ENCODE results near the gene TNXB.

Gene TNXB

GRCh38 chr6:32097364-32097763, 11.8 kb downstream of the TNXB start:
- peaks cover 59% of the 10 kb centered on the region for H3K27me3 Mint-ChIP-seq
- no peak overlapping the region for H3K4me3 Mint-ChIP-seq
- no peak overlapping the region for H3K27ac Mint-ChIP-seq (ENCODE audit: low read depth)
- H3K4me1 Mint-ChIP-seq: no peaks in the 10 kb centered on the region
- no peaks in the 10 kb centered on the region for H3K9me3 Mint-ChIP-seq
- H3K36me3 Mint-ChIP-seq (ENCODE audit: insufficient read depth): peaks cover 4% of the 10 kb centered on the region
- ATAC-seq (replicated peaks; ENCODE audit: extremely low read depth, poor library complexity, severe bottlenecking): no peak
- no peak for DNase-seq (ENCODE audit: low spot score in 2 of 2)

DNA sequence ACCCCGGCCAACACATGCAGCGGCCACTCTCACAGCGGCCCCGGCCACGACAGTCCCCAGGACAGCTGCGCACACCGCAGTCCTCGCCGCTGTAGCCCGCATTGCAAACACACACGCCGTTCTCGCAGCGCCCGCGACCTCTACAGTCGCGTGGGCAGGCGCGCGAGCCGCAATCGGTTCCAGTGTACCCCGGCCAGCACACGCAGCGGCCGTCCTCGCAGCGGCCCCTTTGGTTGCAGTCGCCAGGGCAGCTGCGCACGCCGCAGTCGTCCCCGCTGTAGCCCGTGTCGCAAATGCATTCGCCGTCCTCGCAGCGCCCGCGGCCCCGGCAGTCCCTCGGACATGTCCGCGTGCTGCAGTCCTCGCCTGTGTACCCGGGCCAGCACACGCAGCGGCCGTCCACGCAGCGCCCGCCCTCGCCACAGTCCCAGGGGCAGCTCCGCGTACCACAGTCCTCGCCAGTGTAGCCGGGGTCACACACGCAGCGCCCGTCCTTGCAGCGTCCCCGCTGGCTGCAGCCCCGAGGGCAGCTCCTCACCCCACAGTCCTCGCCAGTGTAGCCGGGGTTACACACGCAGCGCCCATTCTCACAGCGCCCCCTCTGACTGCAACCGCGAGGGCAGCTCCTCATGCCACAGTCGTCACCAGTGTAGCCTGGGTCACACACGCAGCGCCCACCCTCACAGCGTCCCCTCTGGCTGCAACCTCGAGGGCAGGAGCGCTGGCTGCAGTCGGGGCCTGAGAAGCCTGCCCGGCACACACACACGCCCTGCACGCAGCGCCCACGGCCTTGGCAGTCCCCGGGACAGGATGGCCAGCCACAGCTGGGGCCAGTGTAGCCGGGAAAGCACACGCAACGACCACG, 12.5 kb downstream of the TNXB start:
- Mint-ChIP-seq H3K27me3 (peaks cover 59% of the 10 kb centered on the region), H3K4me1 (no peaks in the 10 kb centered on the region), H3K36me3 (ENCODE audit: insufficient read depth) (peaks cover 4% of the 10 kb centered on the region), H3K9me3 (no peaks in the 10 kb centered on the region), H3K4me3 (peak overlapping the region; percentile 7), H3K27ac (ENCODE audit: low read depth) (no peak overlapping the region)
- DNase-seq (ENCODE audit: low spot score in 2 of 2) (no peak), ATAC-seq (replicated peaks; ENCODE audit: extremely low read depth, poor library complexity, severe bottlenecking) (no peak)

GRCh38 chr6:32096087-32096393, 13.1 kb downstream of the TNXB start:
- no peak for ATAC-seq (replicated peaks; ENCODE audit: extremely low read depth, poor library complexity, severe bottlenecking)

DNA sequence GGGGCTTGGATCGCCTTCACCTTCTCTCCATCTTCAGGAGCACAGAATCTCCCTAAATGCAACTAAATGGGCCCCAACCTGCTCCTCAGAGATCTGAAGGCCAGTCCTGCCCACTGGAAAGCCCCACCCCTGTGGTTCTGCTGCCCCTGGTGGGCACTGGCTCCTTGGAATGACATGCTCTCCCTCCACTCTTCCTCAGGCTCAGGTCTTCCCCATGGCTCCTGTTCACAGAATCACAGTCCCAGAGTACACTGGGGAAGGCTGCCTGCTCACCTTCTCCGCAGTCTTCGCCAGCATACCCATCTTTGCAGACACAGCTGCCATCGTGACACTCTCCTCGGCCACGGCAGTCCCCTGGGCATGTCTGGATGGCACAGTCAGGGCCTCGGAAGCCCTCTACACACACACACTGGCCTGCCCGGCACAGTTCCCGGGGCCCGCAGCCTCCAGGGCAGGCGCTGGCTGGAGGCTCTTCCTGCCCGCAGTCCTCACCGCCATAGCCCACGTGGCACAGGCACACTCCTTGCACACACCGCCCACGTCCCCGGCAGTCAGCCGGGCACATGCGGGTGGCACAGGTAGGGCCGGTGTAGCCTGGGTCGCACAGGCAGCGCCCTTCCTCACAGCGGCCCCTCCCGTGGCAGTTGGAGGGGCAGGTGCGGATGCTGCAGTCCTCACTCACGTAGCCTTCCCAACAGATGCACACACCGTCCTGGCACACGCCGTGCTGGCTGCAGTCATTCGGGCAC, 13.6 kb downstream of the TNXB start:
- Mint-ChIP-seq H3K4me1 (no peaks in the 10 kb centered on the region), H3K36me3 (ENCODE audit: insufficient read depth) (peaks cover 4% of the 10 kb centered on the region), H3K27ac (ENCODE audit: low read depth) (no peak overlapping the region), H3K9me3 (no peaks in the 10 kb centered on the region), H3K27me3 (peaks cover 57% of the 10 kb centered on the region), H3K4me3 (peak overlapping the region; percentile 7)
- DNase-seq (ENCODE audit: low spot score in 2 of 2): no peak
- ATAC-seq (replicated peaks; ENCODE audit: extremely low read depth, poor library complexity, severe bottlenecking): no peak

More at GRCh38 chr6:32096087-32096393, 13.1 kb downstream of the TNXB start:
- Mint-ChIP-seq H3K4me3 (peak overlapping the region; percentile 7), H3K9me3 (no peaks in the 10 kb centered on the region), H3K27ac (ENCODE audit: low read depth) (no peak overlapping the region), H3K4me1 (no peaks in the 10 kb centered on the region), H3K36me3 (ENCODE audit: insufficient read depth) (peaks cover 4% of the 10 kb centered on the region), H3K27me3 (peaks cover 59% of the 10 kb centered on the region)
- no peak for DNase-seq (ENCODE audit: low spot score in 2 of 2)

DNA sequence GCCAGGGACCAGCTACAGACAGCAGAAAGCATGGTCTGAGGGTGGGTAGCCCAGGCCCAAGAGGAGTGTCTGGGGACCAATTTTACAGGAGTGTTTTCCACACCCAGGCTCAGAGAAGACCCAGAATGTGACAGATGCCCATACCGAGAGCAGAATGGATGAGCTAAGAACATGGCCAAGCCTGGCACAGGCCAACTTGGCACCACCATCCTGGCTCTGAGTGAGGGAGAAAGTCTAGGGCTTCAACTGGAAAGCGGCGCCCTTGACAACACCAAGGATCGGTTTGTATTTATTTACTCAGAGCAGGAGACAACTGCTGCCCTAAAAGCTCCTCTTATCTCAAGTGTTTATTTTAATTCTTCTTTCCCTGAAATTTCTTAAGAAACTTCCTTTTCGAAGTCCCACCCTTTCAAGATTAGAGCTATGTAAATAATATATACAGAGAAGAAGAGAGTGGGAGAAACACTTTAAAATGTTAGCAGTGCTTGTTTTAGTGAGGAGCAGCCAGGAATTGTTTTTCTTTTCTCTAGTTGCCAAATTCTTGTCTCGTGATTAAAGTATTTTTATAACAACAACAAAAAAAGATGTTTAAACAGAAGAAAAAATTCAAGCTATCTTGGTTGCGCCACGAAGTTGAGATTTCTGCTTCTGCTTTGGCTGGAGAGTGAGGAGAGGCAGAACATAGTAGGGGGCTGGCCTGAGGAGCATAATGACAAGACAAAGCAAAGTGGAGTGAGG, 16.2 kb downstream of the TNXB start:
- Mint-ChIP-seq H3K4me1 (no peaks in the 10 kb centered on the region), H3K27ac (ENCODE audit: low read depth) (peak overlapping the region; percentile 16), H3K9me3 (no peaks in the 10 kb centered on the region), H3K4me3 (no peak overlapping the region), H3K36me3 (ENCODE audit: insufficient read depth) (peaks cover 4% of the 10 kb centered on the region), H3K27me3 (peaks cover 31% of the 10 kb centered on the region)
- no peak for DNase-seq (ENCODE audit: low spot score in 2 of 2)
- no peak for ATAC-seq (replicated peaks; ENCODE audit: extremely low read depth, poor library complexity, severe bottlenecking)

- DNase-seq (ENCODE audit: low spot score in 2 of 2) (no peak), ATAC-seq (replicated peaks; ENCODE audit: extremely low read depth, poor library complexity, severe bottlenecking) (no peak)
- H3K4me1 Mint-ChIP-seq: peaks cover 6% of the 10 kb centered on the region
- peak overlapping the region; percentile 16 for H3K27ac Mint-ChIP-seq (ENCODE audit: low read depth)
- peaks cover 1% of the 10 kb centered on the region for H3K36me3 Mint-ChIP-seq (ENCODE audit: insufficient read depth)
- H3K4me3 Mint-ChIP-seq: peak overlapping the region; percentile 16
- H3K27me3 Mint-ChIP-seq: peaks cover 28% of the 10 kb centered on the region
- no peaks in the 10 kb centered on the region for H3K9me3 Mint-ChIP-seq
These were observed 19.9 kb downstream of the TNXB start for GRCh38 chr6:32089082-32089828.

DNA sequence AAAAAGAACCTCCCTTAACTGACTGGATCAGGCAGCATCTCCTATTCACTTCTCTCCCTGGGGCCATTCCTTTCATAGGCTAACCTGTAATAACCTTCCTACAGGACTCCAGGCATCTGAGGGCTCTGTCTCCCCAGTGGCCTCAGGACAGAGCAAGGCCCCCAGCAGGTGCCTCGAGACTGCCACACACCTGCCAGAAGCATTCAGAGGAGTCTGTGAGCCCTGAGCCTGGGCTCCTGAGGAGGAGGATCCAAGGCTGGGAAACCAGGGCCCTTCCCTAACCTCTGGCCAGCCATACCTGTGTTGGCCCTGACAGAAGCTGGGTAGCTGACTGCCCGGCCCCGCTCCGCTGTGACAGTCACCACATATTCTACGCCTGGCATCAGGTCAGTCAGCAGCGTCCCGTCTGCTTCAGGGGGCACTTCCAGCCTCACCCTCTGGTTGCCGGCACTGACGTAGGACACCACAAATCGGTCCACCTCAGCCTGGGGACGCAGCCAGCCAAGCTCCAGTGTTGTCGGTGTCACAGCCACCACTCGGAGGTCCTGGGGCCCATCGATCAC, 20.6 kb downstream of the TNXB start:
- no peaks in the 10 kb centered on the region for H3K9me3 Mint-ChIP-seq
- no peak for DNase-seq (ENCODE audit: low spot score in 2 of 2)
- peaks cover 6% of the 10 kb centered on the region for H3K4me1 Mint-ChIP-seq
- H3K4me3 Mint-ChIP-seq: no peak overlapping the region
- ATAC-seq (replicated peaks; ENCODE audit: extremely low read depth, poor library complexity, severe bottlenecking): no peak
- H3K36me3 Mint-ChIP-seq (ENCODE audit: insufficient read depth): peaks cover 1% of the 10 kb centered on the region
- H3K27me3 Mint-ChIP-seq: peaks cover 34% of the 10 kb centered on the region
- H3K27ac Mint-ChIP-seq (ENCODE audit: low read depth): no peak overlapping the region

- H3K4me1 Mint-ChIP-seq: peaks cover 6% of the 10 kb centered on the region
- H3K4me3 Mint-ChIP-seq: no peak overlapping the region
- ATAC-seq (replicated peaks; ENCODE audit: extremely low read depth, poor library complexity, severe bottlenecking) (peak; percentile 76), DNase-seq (ENCODE audit: low spot score in 2 of 2) (peak; percentile 16 to 43)
- H3K27ac Mint-ChIP-seq (ENCODE audit: low read depth): no peak overlapping the region
- H3K36me3 Mint-ChIP-seq (ENCODE audit: insufficient read depth): peaks cover 1% of the 10 kb centered on the region
- no peaks in the 10 kb centered on the region for H3K9me3 Mint-ChIP-seq
- peaks cover 42% of the 10 kb centered on the region for H3K27me3 Mint-ChIP-seq
These were observed 21.3 kb downstream of the TNXB start for GRCh38 chr6:32087574-32088486.

DNA sequence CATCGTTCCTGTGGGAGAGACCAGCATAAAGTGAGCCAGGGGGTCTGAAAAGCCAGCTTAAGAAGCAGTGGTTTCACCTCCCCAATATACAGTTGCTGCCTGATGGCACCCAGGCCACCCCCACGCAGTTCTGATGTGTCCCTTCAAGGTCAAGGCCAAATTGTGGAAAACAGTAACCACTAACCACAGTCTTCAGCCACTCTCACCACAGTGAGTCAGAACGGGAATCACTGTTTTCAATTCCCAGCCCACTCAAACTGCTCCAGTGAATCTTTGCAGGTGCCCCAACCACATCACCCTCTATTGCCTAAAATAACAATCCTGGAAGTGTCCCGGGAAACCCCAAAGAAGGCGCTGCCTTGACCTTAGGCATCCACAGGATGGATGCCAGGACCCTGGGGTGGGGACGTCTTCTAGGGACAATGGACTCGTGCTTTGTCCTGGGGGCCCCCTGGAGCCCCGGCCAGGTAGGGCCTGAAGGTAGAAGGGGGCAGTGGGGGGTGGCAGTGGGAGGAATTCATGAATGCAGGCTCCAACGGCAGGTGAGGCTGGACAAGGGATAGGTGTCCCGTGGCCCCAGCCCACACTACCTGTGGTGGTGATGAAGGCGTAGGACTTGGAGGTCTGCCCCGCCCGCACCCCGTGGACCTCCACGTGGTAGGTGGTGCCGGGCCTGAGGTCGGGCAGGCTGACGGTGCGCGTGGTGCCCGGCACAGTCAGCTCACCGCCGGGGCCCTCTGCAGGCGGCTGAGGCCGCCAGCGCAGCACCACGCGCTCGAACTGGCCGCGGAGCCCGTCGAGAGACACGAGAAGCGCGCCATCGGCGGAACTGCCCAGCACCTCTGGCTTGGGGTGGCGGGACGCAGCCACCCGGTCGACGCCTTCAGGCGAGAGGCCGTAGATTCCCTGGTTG, 22.2 kb downstream of the TNXB start:
- peaks cover 6% of the 10 kb centered on the region for H3K4me1 Mint-ChIP-seq
- H3K4me3 Mint-ChIP-seq: peak overlapping the region; percentile 56
- H3K9me3 Mint-ChIP-seq: no peaks in the 10 kb centered on the region
- peaks cover 1% of the 10 kb centered on the region for H3K36me3 Mint-ChIP-seq (ENCODE audit: insufficient read depth)
- peaks cover 50% of the 10 kb centered on the region for H3K27me3 Mint-ChIP-seq
- H3K27ac Mint-ChIP-seq (ENCODE audit: low read depth): no peak overlapping the region
- ATAC-seq (replicated peaks; ENCODE audit: extremely low read depth, poor library complexity, severe bottlenecking) (peak; percentile 49), DNase-seq (ENCODE audit: low spot score in 2 of 2) (no peak)

DNA sequence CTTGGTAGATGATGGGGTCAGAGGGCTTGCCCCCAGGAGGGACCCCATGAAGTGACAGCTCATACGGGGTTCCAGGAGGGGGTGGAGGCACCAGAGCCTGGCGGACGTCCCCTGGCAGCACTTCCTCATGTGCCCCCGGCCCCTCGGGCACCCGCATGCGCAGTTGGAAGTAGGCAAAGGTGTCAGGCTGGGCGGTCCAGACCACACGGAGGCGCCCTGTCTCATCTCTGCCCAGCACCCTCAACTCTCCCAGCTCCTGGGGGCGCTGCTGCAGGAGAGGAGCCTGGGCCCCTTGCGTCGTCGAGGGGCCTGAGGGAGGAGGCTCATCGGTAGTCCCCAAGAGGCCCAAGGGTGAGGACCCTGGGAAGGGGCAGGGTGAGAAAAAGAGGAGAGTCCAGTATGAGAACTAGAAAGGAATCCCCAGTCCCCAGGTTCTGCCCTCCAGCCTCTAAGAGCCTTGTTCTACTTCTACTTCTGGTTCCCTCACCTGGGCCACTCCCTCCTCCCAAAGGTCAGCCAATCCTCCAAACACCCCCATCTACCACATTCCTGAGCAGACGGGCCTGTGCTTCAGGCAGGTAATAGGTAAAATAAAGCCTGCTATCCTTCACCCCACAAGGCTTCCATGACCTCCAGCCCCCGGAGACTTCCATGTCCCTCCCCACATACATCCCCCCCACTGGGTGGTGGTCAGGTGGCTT, 23.2 kb downstream of the TNXB start:
- no peaks in the 10 kb centered on the region for H3K9me3 Mint-ChIP-seq
- H3K4me1 Mint-ChIP-seq: peaks cover 6% of the 10 kb centered on the region
- DNase-seq (ENCODE audit: low spot score in 2 of 2) (no peak), ATAC-seq (replicated peaks; ENCODE audit: extremely low read depth, poor library complexity, severe bottlenecking) (no peak)
- peaks cover 1% of the 10 kb centered on the region for H3K36me3 Mint-ChIP-seq (ENCODE audit: insufficient read depth)
- H3K27me3 Mint-ChIP-seq: peaks cover 60% of the 10 kb centered on the region
- H3K4me3 Mint-ChIP-seq: no peak overlapping the region
- H3K27ac Mint-ChIP-seq (ENCODE audit: low read depth): no peak overlapping the region

All from central memory CD8-positive, alpha-beta T cell (primary cell).